GM10266 (cell line): ENCODE data around the gene INPP5D.
"Not testable (repeated sequence)": the region's sequence is repeated elsewhere in the genome, so short reads cannot be mapped to it uniquely, and the experiment has no call there.

Source experiments
- DNase-seq: peaks from one replicate; pipeline ENCODE4 v3.0.0; 2012; ENCODE audit errors: extremely low spot score
- TF ChIP-seq, protein P1 (sequence below): IDR thresholded peaks from 2 replicates; pipeline ENCODE4 v1.5.1; 2012; ENCODE audit warnings: mild to moderate bottlenecking, low read depth; ENCODE audit not compliant: control insufficient read depth, insufficient read depth; ENCODE audit errors: missing control alignments

Gene INPP5D

DNA sequence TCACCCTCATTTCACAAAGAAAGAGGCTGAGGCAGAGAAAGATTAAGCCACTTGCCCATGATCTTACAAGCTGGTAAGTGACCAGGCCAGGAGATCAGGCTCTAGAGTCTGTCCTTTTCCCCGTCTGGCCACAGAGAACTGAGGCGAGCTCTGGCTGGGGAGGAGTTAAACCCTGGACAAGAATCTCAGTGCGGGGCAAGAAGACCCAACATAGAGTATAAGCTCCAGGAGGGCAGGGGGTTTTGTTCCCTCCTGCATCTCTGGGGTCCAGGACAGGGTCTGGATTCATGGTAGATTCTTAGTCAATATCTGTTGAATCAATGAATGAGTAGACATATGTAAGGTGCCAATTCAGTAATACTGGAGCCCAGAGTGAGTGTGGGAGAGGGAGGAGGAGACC lies 12.9 kb upstream of the INPP5D start:
- TF ChIP-seq, protein P1, sequence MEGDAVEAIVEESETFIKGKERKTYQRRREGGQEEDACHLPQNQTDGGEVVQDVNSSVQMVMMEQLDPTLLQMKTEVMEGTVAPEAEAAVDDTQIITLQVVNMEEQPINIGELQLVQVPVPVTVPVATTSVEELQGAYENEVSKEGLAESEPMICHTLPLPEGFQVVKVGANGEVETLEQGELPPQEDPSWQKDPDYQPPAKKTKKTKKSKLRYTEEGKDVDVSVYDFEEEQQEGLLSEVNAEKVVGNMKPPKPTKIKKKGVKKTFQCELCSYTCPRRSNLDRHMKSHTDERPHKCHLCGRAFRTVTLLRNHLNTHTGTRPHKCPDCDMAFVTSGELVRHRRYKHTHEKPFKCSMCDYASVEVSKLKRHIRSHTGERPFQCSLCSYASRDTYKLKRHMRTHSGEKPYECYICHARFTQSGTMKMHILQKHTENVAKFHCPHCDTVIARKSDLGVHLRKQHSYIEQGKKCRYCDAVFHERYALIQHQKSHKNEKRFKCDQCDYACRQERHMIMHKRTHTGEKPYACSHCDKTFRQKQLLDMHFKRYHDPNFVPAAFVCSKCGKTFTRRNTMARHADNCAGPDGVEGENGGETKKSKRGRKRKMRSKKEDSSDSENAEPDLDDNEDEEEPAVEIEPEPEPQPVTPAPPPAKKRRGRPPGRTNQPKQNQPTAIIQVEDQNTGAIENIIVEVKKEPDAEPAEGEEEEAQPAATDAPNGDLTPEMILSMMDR = no peak
- DNase-seq = no peak

DNA sequence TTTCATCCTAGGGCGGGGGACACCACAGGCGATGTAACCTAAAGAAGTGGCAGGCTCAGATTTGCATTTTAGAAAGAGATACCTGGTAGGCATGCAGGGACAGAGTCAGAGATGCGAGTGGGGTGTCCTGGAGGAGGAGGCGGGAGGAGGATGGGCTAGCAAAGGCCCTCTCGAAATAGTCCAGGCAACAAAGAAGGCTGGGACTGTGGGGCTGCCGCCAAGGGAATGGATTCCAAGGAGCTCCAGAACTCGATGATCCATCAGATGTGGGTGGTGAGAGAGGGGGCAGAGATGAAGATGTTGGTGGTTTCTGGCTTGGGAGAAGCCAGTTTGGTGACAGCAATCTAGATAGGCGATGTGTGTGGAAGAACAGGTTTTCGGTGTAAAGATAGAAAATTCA lies 12.5 kb upstream of the INPP5D start:
- DNase-seq = no peak
- TF ChIP-seq, protein P1 = no peak

DNA sequence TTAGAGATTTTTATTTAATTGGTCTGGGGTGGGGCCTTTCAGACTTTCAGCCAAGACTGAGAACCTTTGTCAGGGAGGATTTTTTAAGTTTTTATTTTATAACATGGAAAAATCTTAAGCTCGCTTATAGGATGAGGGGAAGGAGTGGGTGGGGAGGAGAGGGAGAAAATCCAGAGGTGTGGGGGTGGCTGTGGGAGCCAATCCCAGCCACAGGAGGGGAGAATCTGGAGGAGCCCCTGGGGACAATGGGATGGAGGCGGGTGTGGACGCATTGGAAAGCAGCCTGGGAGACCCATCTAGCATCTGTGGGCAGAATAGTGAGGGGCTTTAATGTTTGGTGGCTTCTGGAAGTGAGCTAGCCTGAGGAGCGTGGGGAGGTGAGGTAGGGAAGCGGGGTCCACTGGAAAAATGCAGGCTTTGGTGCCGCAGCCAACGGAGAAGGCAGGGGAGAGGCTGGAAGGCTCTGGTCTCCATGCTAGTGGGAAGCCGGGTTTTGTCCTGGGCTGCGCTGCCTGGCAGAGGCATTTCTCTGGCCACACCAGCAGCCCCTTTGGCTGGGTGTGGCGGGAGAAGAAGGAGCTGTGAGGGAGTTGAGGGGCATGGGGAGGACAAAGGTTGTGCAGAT lies 11.5 kb upstream of the INPP5D start:
- TF ChIP-seq, protein P1 = no peak
- DNase-seq = no peak

DNA sequence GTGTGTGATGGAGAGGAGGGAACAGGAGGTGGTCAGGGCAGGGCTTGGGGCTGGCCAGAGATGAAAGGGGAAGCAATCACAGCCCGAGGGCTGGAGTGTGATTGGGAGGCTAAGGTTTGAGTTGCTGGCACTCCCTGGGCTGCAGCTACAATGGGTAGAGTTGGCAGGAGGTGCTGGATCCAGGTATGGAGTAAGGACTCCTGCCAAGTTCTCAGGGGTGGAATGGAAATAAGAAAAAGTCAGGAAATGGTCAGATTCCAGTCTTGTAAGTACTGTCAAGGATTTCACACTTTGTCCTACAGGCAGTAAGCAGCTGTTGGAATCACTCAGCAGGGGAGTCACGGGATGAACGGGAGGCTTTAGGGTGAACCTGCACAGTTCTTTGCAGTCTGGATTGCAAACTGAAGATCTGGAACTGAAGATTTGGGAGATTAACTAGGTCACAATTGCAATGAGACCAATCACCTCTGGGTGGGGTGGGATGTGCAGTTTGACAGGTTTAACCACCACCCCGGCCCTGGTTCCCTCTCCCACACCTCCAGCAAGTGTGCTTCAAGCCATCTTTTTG lies 10.9 kb upstream of the INPP5D start:
- TF ChIP-seq, protein P1 = no peak
- DNase-seq = no peak

DNA sequence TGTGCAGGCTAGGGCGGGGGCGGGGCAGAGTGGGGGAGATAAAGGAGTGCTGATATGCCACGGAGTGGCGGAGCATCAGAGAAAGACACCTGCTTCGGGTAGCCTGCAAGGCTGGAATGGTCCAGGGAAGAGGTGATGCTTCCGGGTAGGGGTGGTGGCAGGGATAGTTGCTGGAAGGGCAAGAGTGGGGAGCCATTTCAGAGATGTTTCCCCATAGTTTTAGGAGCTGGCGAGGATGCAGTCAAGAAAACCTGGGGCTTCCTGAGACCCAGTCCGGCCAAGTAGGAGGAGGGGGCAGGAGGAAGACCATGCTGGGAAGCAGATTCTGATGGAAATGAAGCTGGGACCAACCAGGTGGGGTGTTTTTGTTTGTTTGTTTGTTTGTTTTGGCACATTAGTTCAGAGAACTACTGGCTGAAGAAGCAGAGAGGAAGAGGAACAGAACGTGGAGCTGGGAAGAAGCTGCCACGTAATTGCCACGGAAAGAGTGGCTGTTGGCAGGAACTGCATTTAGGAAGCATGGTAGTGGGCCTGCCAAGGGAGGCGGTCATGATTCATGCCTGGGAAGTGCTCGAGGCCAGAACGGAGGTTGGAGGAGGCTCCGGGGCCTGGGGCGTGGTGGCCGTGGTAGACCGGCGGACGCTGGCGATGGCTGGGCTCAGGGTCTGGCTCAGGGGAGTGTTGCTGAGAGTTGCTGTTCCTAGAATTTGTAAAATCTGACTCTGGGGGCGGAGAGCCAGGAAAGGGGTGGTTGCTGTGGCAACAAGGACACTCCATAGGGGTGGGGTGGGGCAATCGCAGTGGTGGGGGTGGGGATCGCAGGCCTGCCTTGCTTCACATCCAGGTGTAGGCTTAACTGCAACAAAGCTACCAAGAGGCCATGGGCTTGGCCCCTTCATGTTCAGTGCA lies 8.6 kb upstream of the INPP5D start:
- TF ChIP-seq, protein P1 = no peak

DNA sequence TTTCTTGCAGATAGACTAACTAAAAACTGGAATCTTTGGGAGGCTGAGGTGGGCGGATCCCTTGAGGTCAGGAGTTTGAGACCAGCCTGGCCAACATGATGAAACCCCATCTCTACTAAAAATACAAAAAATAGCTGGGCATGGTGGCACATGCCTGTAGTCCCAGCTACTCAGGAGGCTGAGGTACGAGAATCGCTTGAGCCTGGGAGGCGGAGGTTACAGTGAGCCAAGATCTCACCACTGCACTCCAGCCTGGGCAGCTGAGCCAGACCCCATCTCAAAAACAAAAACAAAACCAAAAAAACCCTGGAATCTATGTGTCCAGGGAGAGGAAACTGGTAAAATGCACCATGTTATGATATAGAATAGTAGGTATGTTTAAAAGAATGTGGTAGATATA lies 7.6 kb upstream of the INPP5D start:
- not testable (repeated sequence) for DNase-seq

More for the DNA sequence above, 8.6 kb upstream of the INPP5D start:
- DNase-seq = no peak

DNA sequence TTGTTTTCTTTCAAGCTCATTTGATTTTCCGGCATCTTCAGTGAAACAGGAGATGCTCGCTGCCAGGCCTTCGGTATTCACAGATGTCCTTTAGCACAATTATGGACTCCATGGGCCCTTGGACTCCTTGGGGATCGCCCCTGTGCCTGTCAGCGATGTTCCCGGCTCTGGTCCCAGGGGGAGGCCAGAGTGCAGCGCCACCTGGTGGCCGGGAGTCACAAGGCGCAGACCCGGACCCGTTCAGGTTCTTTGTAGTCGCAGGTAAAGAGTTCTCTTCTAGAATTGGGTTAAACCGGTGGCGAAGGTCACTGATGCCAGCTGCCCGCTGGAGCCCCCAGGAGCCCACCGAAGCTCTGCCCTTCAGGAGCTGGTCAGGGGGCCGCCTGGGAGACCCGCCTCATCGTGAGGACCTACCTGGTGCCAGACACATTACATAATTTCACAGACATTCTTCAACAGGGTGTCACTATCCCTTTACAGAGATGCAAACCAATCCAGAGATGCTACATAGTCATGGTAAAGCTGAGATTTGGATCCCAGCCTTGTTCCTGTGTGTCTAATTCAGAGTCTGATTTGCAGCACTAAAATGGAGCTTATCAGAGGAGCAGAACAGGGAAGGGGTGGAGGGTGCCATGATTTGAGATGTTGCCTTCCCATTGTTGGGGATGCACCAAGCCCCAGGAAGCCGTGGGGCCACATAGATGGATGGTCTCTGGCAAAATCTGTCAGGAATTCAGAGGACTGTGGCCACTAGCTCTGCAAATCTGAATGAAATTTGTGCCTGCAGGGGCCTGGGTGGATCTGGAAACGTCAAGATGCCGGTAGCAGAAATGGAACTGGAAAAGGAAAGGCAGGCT lies 6.0 kb upstream of the INPP5D start:
- peak; percentile 89 for DNase-seq
- TF ChIP-seq, protein P1 = peak; percentile 96
